A673 (cell line): Measurements from ENCODE around the gene TXNRD2. TPM values are rescaled to one million over a fixed set of nuclear protein-coding genes. Genes with fewer than 3 reads are reported as not detected.
"Not testable (repeated sequence)": the region's sequence is repeated elsewhere in the genome, so short reads cannot be mapped to it uniquely, and the experiment has no call there.

Source experiments
- BruUV-seq: library from RNA; stranded (reverse); fragments of 400-500 nt; replicated peaks from 2 replicates; lab custom pipeline; 2021; lab: Mats Ljungman, UMichigan
- CTCF ChIA-PET: fragments of 300-600 bp; sonication (Branson Sonifier 250); formaldehyde crosslinking; loops from one replicate; lab custom pipeline; 2022; ENCODE audit warnings: antibody characterized with exemption; lab: Charles Lee
- POLR2A ChIA-PET: fragments of 300-600 bp; sonication (Branson Sonifier 250); formaldehyde crosslinking; loops from one replicate; lab custom pipeline; 2022; ENCODE audit warnings: antibody characterized with exemption; ENCODE audit not compliant: low non-redundant PET; lab: Charles Lee
- DNase-seq: peaks from one replicate; pipeline ENCODE4 v3.0.0-alpha.2; 2015; ENCODE audit warnings: low spot score
- H3K27ac ChIP-seq: fragments of 200-600 bp; sonication (generic); 2 replicates; pipeline ENCODE4 v1.5.1; 2016; ENCODE audit warnings: mixed run types, low read depth, mild to moderate bottlenecking, mixed read lengths, antibody characterized with exemption, low read length; ENCODE audit not compliant: poor library complexity, severe bottlenecking
- H3K27me3 ChIP-seq: fragments of 200-600 bp; sonication (generic); replicated peaks from 2 replicates; pipeline ENCODE4 v1.6.1; 2017; ENCODE audit warnings: mixed run types, low read depth, mild to moderate bottlenecking, mixed read lengths, antibody characterized with exemption, low read length; ENCODE audit not compliant: insufficient read depth, poor library complexity
- H3K36me3 ChIP-seq: fragments of 200-600 bp; sonication (generic); 2 replicates; pipeline ENCODE4 v1.6.1; 2016; ENCODE audit warnings: mixed run types, mild to moderate bottlenecking, mixed read lengths, antibody characterized with exemption, low read length; ENCODE audit not compliant: insufficient read depth, poor library complexity, severe bottlenecking
- H3K4me1 ChIP-seq: fragments of 200-600 bp; sonication (generic); 2 replicates; pipeline ENCODE4 v1.6.1; 2017; ENCODE audit warnings: mixed run types, mild to moderate bottlenecking, mixed read lengths, antibody characterized with exemption, low read length; ENCODE audit not compliant: insufficient read depth, poor library complexity, severe bottlenecking
- H3K4me3 ChIP-seq: fragments of 200-600 bp; sonication (generic); 2 replicates; pipeline ENCODE4 v1.5.1; 2016; ENCODE audit warnings: low read depth, mixed run types, mild to moderate bottlenecking, mixed read lengths, low read length; ENCODE audit not compliant: poor library complexity, severe bottlenecking
- H3K9me3 ChIP-seq: fragments of 200-600 bp; sonication (generic); 2 replicates; pipeline ENCODE4 v1.6.1; 2016; ENCODE audit warnings: mixed run types, low read depth, mild to moderate bottlenecking, mixed read lengths, antibody characterized with exemption, low read length; ENCODE audit not compliant: poor library complexity, severe bottlenecking
- EZH2 ChIP-seq: fragments of 200-600 bp; sonication (generic); IDR thresholded peaks from 2 replicates; pipeline ENCODE4 v1.6.1; 2017; ENCODE audit warnings: borderline replicate concordance, low read depth, mild to moderate bottlenecking, mixed read lengths, antibody characterized with exemption, low read length; ENCODE audit not compliant: poor library complexity, severe bottlenecking
- intact Hi-C: fragments of 100-400 bp; cut with micrococcal nuclease; formaldehyde crosslinking; loops from one replicate; pipeline ENCODE4 v1.10.0; 2022; ENCODE audit not compliant: unreplicated experiment
- total RNA-seq: library from RNA; stranded (reverse); gene quantifications from 2 replicates; pipeline ENCODE4 v1.2.3, GENCODE V29; 2021
- TF ChIP-seq, protein P1 (sequence below): fragments of 300-800, 200-600 bp; sonication (generic); conservative IDR thresholded peaks from 2 replicates; pipeline ENCODE4 v1.5.1; 2017; ENCODE audit warnings: low read depth, mild to moderate bottlenecking, antibody characterized with exemption, low read length, moderate library complexity, mixed read lengths

The TXNRD2 gene
- total RNA-seq, 1 experiment from 2014 or later, result 32.6 TPM

DNA sequence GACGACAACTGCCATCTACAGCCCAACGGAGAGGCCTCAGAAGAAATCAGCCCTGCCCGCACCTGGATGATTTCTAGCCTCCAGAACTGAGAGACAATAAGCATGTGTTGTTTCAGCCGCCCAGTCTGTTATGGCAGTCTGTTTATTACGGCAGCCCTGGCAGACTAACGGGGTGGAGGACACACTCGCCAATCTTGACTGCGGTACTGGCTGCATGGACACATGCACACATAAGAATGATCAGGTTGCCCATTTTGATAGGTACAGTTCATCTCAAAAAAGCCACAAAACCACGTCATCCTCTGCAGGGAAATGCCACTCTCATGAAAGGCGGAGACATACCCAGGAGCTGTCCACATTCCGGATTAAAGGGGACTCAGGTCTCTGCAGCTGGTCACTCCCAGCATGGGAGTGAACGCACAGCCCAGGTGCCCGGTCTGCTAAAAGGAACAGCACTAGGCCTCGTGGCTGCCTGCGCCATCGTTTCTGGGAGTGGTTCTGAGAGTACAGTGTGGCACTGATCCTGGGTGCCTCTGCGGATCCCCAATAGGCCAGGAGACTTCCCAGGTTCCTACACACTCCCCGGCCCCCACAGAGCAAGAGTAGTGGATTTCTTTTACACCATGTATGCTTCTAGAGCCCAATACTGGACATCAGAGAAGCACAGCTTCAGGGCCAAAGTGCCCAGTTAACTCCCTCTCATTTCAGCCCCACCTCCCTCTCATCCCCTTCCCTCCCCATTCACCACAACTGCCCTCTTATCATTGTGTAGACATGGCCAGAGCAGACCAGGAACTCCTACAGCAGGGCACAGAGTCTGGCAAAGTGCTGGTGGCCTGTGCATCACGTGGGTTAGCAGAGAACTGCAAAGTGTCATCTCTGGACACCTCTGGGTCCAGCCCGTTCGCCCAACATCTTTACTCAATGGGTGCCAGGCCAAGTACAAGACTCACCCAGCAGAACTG is 11.8 kb downstream of the TXNRD2 start:
- POLR2A ChIA-PET, result no interaction called here
- H3K4me1 ChIP-seq, result no peaks in the 10 kb centered on the region
- CTCF ChIA-PET, result interaction anchor here (0.7 kb wide), 1 partner anchor 11 kb away, joined by 4 read pairs; no protein-coding TSS in a partner anchor
- H3K9me3 ChIP-seq, result no peaks in the 10 kb centered on the region
- H3K4me3 ChIP-seq, result no peak overlapping the region
- intact Hi-C loops, result no loop called here
- H3K36me3 ChIP-seq, result no peaks in the 10 kb centered on the region
- no peak for TF ChIP-seq EZH2
- TF ChIP-seq, protein P1, sequence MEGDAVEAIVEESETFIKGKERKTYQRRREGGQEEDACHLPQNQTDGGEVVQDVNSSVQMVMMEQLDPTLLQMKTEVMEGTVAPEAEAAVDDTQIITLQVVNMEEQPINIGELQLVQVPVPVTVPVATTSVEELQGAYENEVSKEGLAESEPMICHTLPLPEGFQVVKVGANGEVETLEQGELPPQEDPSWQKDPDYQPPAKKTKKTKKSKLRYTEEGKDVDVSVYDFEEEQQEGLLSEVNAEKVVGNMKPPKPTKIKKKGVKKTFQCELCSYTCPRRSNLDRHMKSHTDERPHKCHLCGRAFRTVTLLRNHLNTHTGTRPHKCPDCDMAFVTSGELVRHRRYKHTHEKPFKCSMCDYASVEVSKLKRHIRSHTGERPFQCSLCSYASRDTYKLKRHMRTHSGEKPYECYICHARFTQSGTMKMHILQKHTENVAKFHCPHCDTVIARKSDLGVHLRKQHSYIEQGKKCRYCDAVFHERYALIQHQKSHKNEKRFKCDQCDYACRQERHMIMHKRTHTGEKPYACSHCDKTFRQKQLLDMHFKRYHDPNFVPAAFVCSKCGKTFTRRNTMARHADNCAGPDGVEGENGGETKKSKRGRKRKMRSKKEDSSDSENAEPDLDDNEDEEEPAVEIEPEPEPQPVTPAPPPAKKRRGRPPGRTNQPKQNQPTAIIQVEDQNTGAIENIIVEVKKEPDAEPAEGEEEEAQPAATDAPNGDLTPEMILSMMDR, result no peak
- DNase-seq, result no peak
- no peaks in the 10 kb centered on the region for H3K27me3 ChIP-seq
- H3K27ac ChIP-seq, result no peak overlapping the region
- no TSS peak for BruUV-seq

- intact Hi-C loops, result no loop called here
- ChIA-PET CTCF (no interaction called here), POLR2A (no interaction called here)
- H3K27me3 ChIP-seq, result no peaks in the 10 kb centered on the region
- no peaks in the 10 kb centered on the region for H3K9me3 ChIP-seq
- no peak overlapping the region for H3K27ac ChIP-seq
- H3K4me3 ChIP-seq, result no peak overlapping the region
- DNase-seq, result no peak
- no peaks in the 10 kb centered on the region for H3K4me1 ChIP-seq
- H3K36me3 ChIP-seq, result no peaks in the 10 kb centered on the region
- no peak for TF ChIP-seq EZH2
- TF ChIP-seq, protein P1, result no peak
- BruUV-seq, result no TSS peak
These were observed 13.4 kb downstream of the TXNRD2 start for GRCh38 chr22:19928207-19928606.

DNA sequence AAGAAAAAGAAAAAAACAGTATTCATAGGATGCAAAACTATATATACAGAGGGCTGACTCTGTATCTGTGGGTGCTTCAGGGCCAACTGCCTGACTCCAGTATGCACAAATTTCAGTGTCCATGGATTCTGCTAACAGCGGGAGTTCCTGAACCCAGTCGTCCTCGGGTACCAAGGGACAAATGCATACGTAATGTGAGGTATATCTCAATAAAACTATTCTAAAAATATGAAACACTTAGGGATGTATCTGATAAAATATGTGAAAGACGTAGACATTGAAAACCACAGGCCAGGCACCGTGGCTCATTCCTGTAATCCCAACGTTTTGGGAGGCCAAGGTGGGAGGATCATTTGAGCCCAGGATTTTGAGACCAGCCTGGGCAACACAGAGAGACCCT is 13.9 kb downstream of the TXNRD2 start:
- POLR2A ChIA-PET, result interaction anchor here (0.6 kb wide), 1 partner anchor 140 kb away, joined by 3 read pairs; no protein-coding TSS in a partner anchor
- BruUV-seq, result no TSS peak
- Histone ChIP-seq H3K27ac (no peak overlapping the region), H3K4me1 (no peaks in the 10 kb centered on the region), H3K36me3 (no peaks in the 10 kb centered on the region), H3K9me3 (no peaks in the 10 kb centered on the region), H3K4me3 (no peak overlapping the region), H3K27me3 (no peaks in the 10 kb centered on the region)
- TF ChIP-seq, protein P1, result no peak
- TF ChIP-seq EZH2, result no peak
- no peak for DNase-seq
- intact Hi-C loops, result no loop called here
- CTCF ChIA-PET, result no interaction called here

GRCh38 chr22:19926028-19926427 is 15.6 kb downstream of the TXNRD2 start:
- H3K27me3 ChIP-seq, CTCF ChIA-PET, H3K4me3 ChIP-seq, BruUV-seq, POLR2A ChIA-PET, H3K27ac ChIP-seq, intact Hi-C loops, H3K9me3 ChIP-seq, DNase-seq, H3K4me1 ChIP-seq, H3K36me3 ChIP-seq: not testable (repeated sequence)
